ENCODE data around the gene CSMD2. TPM values are rescaled to one million over a fixed set of nuclear protein-coding genes. Genes with fewer than 3 reads are reported as not detected.

Gene CSMD2
- total and polyA plus RNA-seq, 2 of the 8 experiments (the other 6 are each of a cell fraction or from before 2014, with no cell fraction given): 7.0 to 14.7 TPM

GRCh38 chr1:33758698-33759097 lies 406.3 kb downstream of the CSMD2 start:
- Histone ChIP-seq H2BK12ac (ENCODE audit: low read depth, low read length) (no peak overlapping the region), H2AFZ (ENCODE audit: low read length) (no peak overlapping the region), H3K4me1 (replicated peaks in 1 of 4; ENCODE audit: control insufficient read depth in 3 of 4, insufficient read depth in 4 of 4, low read length in 3 of 4) (no peaks in the 10 kb centered on the region), H3K79me1 (ENCODE audit: low read depth, low read length) (no peaks in the 10 kb centered on the region), H3K56ac (replicated peaks; ENCODE audit: insufficient read length, low read depth, low read length) (no peak overlapping the region), H3K23ac (ENCODE audit: insufficient read length) (no peak overlapping the region), H3K9ac (replicated peaks in 1 of 4; ENCODE audit: extremely low read depth in 1 of 4, low read depth in 3 of 4, low read length in 3 of 4) (no peak overlapping the region), H2BK5ac (ENCODE audit: low read depth, low read length) (no peak overlapping the region), H3K18ac (ENCODE audit: extremely low read depth, low read length) (no peak overlapping the region), H4K5ac (ENCODE audit: insufficient read length, low read depth, low read length) (no peak overlapping the region), H2BK120ac (replicated peaks; ENCODE audit: low read depth, low read length) (no peak overlapping the region), H3K4me2 (ENCODE audit: insufficient read depth in 1 of 2, low read depth in 2 of 2, low read length in 2 of 2) (no peak overlapping the region), H3K79me2 (ENCODE audit: control insufficient read depth in 1 of 2, insufficient read depth in 2 of 2, low read length in 2 of 2) (no peaks in the 10 kb centered on the region), H4K91ac (replicated peaks; ENCODE audit: insufficient read length, low read length) (no peak overlapping the region), H3K36me3 (ENCODE audit: control insufficient read depth in 2 of 4, insufficient read depth in 4 of 4, low read length in 3 of 4) (0 out of 8 replicates have a peak, but pooled peaks cover 0 to under 1% (median 0%) of the 10 kb centered on the region in 4 experiments), H4K8ac (ENCODE audit: extremely low read depth, insufficient read depth, low read length) (no peak overlapping the region), H3K4ac (replicated peaks; ENCODE audit: insufficient read length, low read depth, low read length) (no peak overlapping the region), H3K9me3 (ENCODE audit: insufficient read depth in 2 of 2, low read depth in 1 of 2, low read length in 1 of 2) (peaks cover 6 to 7% of the 10 kb centered on the region in 2 experiments; a peak in 3 of 4 replicates), H2AK5ac (ENCODE audit: low read depth, low read length) (no peak overlapping the region), H4K20me1 (replicated peaks in 1 of 2; ENCODE audit: control insufficient read depth in 1 of 2, insufficient read depth in 2 of 2, low read length in 2 of 2) (no peaks in the 10 kb centered on the region), H3K14ac (ENCODE audit: insufficient read length) (no peak overlapping the region), H3K4me3 (ENCODE audit: extremely low read depth in 1 of 4, insufficient read depth in 2 of 4, low read depth in 3 of 4, low read length in 4 of 4) (no peak overlapping the region), H2BK20ac (ENCODE audit: low read length) (no peak overlapping the region), H3K27ac (ENCODE audit: low read depth, low read length) (no peak overlapping the region), H3K27me3 (replicated peaks in 1 of 4; ENCODE audit: control insufficient read depth in 3 of 4, extremely low read depth in 1 of 4, insufficient read depth in 3 of 4, low read length in 3 of 4) (no peaks in the 10 kb centered on the region), H3K23me2 (ENCODE audit: low read depth, low read length) (no peaks in the 10 kb centered on the region), H2BK15ac (ENCODE audit: low read length) (no peak overlapping the region)
- WGBS, 2 experiments (ENCODE audit: extremely low coverage in 1 of 2, insufficient coverage in 1 of 2, insufficient read length in 1 of 2, insufficient replicate concordance in 2 of 2, low coverage in 1 of 2, low lambda C conversion rate in 2 of 2, missing lambda C conversion rate in 1 of 2): 84% methylated on average over 5 of the region's 5 CpGs; no CpG with 5 or more reads in 1 of the 2 experiments
- ChIA-PET CTCF (ENCODE audit: partially characterized antibody) (no interaction called here), POLR2A (ENCODE audit: partially characterized antibody) (no interaction called here)
- FAIRE-seq (no peak), DNase-seq (ENCODE audit: low read depth in 1 of 2, low spot score in 2 of 2) (no peak)
- no peak for TF ChIP-seq MAFK (IDR thresholded peaks at IDR 0.05; ENCODE audit: low read depth, low read length)
- no peak for TF ChIP-seq SP1 (IDR thresholded peaks at IDR 0.05; ENCODE audit: low read depth, low read length)
- no peak for TF ChIP-seq RXRA (IDR thresholded peaks at IDR 0.05; ENCODE audit: insufficient read depth, low read depth, low read length)
- no peak for TF ChIP-seq MAX (IDR thresholded peaks at IDR 0.05)
- no peak for TF ChIP-seq TAF7 (optimal IDR thresholded peaks at IDR 0.05; ENCODE audit: borderline replicate concordance, low read depth, low read length)
